Peyer's patch (tissue), 4 donors: Measurements from ENCODE around the gene C6.

Source experiments
- POLR2A ChIP-seq, 2 donors: fragments of 450-650 bp; IDR thresholded peaks; one replicate each; pipeline ENCODE4 v1.5.1; 2017; ENCODE audit warnings: antibody characterized with exemption in 2 of 2, mild to moderate bottlenecking in 2 of 2, moderate library complexity in 2 of 2
- TF ChIP-seq, protein P1 (sequence below), 6 experiments: fragments of 450-650 bp in 4 of 6; fragments of 200-600 bp in 2 of 6; sonication (generic) in 1 of 6; IDR thresholded peaks; one replicate each; pipeline ENCODE4 v1.5.1; 2017 to 2019; ENCODE audit warnings: antibody characterized with exemption in 6 of 6, mild to moderate bottlenecking in 3 of 6, moderate library complexity in 1 of 6

DNA sequence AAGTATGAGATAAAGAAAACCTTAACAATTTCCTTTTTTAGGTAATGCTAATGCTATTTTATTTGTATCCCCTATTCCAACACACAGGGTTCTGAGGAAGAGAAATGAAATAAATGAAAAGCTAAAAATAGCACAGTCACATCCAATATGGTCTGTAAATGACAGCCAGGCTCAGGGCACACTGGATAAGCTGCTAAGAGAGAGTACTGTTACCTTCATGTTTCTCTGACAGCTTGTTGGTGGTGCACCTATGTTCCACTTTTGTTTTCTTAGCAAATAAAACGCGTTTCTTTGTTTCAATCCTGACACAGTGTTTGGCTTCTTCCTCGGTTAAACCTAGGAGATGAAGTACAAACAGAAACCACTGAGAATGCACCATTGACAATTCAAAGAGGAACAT, 41.3 kb downstream of the C6 start:
- TF ChIP-seq POLR2A (IDR thresholded peaks at IDR 0.05): no peak
- TF ChIP-seq, protein P1, sequence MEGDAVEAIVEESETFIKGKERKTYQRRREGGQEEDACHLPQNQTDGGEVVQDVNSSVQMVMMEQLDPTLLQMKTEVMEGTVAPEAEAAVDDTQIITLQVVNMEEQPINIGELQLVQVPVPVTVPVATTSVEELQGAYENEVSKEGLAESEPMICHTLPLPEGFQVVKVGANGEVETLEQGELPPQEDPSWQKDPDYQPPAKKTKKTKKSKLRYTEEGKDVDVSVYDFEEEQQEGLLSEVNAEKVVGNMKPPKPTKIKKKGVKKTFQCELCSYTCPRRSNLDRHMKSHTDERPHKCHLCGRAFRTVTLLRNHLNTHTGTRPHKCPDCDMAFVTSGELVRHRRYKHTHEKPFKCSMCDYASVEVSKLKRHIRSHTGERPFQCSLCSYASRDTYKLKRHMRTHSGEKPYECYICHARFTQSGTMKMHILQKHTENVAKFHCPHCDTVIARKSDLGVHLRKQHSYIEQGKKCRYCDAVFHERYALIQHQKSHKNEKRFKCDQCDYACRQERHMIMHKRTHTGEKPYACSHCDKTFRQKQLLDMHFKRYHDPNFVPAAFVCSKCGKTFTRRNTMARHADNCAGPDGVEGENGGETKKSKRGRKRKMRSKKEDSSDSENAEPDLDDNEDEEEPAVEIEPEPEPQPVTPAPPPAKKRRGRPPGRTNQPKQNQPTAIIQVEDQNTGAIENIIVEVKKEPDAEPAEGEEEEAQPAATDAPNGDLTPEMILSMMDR (IDR thresholded peaks at IDR 0.05): no peak
